Medulla oblongata (tissue), 1 donor: ENCODE results near the gene ZNF468.
"Not testable (repeated sequence)": the region's sequence is repeated elsewhere in the genome, so short reads cannot be mapped to it uniquely, and the experiment has no call there.

Experiments
- DNase-seq: peaks from one replicate; pipeline ENCODE4 v3.0.0-alpha.2; 2015; ENCODE audit errors: extremely low spot score

The ZNF468 gene

DNA sequence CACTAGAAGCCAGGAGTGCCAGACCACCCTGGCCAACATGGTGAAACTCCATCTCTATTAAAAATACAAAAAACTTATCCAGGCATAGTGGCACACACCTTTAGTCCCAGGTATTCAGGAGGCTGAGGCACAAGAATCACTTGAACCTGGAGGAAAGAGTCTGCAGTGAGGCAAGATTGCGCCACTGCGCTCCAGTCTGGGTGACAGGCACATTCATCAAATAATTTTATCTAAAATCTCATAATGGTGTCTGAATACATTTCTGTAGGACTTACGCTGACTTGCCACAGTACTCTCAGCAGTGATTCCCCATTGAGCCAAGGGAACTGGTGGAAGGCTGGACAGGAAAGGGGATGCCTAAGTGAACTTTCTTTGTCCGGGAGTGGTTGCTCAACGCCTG lies 31.7 kb downstream of the ZNF468 start:
- DNase-seq = no peak

DNA sequence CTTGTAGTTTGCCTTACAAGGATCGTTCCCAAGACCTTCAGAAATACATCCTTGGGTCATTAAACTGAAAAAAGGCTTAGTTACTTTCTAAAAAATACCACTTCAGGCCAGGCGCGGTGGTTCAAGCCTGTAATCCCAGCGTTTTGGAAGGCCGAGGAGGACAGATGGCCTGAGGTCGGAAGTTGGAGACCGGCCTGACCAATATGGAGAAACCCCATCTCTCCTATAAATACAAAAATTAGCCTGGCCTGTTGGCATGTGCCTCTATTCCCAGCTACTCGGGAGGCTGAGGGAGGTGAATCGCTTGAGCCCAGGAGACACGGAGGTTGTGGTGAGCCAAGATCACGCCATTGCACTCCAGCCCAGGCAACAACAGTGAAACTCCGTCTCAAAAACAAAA lies 33.7 kb downstream of the ZNF468 start:
- DNase-seq = no peak

DNA sequence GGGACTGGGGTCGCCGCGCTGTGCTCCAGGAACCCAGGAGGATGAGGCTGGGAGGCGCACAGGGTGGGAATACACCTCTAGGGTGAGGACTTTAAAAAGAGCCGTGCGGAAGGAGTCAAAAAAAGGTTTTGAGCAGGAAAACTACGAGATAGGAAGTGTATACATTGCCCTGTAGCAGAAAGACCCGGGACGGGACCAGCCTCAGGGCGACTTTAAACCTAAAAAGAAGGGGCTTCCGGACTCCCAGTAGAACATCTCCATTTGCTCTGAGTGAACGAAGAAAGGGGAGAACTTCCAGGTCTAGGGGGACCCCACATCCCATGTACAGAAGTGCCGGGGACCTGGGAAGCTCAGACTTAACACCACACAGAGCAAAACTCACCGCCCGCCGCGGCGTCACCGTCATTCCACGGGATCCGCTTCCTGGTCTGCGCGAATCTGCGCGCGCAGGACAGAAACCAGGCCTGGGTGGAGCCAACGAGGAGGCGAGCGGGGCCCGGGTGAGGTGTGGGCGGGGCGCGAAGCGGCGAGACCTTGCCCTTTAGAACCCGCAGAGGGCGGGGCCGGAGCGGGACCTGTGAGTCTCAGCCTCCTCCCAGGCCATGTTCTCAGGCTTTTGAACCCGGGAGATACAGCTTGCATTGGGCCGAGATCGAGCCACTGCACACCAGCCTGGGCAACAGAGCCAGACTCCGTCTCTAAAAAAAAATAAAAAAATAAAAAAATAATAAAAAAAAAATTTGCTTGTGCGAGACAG lies 36.0 kb downstream of the ZNF468 start, which contains the start of gene ZNF28:
ZNF28 (minus strand) TSS at position 430 of the 757 bp plus-strand sequence. CDS start 3,675 bp downstream, outside the sequence.
- DNase-seq = peak; percentile 52

DNA sequence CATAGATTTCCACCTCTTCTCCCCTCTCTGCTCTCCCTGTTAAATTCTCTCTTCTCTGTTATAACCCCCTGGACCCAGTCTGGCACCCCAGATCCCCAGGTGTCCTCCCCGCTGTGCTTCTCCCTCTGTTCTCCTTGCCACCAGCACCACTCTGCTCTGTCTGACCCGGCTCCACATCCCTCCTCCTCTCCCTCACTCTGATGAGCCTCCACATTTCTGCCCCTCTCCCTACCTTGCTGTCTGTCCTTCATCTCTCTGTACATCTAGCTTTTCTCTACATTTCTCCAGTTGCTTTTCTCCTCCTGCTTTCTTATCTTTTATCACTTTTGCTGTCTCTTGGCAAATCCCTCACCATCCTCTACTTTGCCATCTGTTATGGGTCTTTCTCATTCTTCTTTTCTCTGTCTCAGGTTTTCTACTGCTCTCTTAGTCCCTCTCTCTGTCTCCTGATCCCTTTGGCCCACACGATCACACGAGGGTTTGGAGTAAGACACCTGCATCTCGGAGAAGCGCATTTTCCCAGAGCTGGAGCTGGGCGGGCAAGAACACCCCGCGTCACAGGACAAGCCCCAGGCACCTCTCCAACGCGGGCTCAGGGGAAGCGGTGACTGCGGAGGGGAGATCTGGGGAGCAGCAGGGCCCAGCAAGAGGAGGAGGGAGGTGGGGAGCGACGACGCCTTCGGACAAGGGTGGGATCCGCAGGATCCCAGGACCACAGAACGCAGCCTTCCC lies 36.8 kb downstream of the ZNF468 start:
- peak; percentile 38 for DNase-seq

DNA sequence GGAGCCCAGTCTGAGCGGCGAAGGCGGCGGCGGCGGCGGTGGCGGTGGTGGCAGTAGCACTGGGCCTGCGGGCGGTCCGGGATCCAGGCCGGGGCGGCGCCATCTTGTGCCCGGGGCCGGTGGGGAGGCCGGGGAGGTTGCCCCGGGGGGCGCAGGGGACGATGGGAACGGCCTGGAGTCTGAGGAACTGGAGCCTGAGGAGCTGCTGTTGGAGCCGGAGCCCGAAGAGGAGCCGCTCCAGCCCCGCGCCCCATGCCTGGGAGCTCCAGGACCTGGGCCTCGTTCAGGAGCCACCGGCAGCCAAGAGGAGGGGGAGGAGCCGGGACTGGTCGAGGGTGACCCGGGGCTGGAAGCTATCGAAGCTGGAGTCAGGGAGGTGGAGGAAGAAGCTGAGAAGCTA lies 47.6 kb downstream of the ZNF468 start:
- no peak for DNase-seq

DNA sequence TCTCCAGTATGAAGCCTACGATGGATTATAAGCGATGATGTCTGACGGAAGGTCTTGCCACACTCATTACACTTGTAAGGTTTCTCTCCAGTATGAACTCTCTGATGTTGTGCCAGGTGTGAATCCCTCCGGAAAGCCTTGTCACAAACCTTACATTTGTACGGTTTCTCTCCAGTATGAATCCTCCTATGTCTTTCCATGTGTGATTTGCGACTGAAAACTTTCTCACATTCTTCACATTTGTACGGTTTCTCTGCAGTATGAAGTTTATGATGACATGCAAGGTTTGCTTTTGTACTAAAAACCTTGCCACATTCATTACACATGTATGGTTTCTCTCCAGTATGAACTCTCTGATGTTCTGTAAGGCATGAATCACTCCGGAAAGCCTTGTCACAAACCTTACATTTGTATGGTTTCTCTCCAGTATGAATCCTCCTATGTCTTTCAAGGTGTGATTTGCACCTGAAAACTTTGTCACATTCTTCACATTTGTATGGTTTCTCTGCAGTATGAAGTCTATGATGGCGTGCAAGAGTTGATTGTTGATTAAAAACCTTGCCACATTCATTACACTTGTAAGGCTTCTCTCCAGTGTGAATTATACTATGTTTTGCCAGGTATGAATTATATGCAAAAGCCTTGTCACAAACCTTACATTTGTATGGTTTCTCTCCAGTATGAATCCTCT lies 57.3 kb downstream of the ZNF468 start:
- DNase-seq = not testable (repeated sequence)

DNA sequence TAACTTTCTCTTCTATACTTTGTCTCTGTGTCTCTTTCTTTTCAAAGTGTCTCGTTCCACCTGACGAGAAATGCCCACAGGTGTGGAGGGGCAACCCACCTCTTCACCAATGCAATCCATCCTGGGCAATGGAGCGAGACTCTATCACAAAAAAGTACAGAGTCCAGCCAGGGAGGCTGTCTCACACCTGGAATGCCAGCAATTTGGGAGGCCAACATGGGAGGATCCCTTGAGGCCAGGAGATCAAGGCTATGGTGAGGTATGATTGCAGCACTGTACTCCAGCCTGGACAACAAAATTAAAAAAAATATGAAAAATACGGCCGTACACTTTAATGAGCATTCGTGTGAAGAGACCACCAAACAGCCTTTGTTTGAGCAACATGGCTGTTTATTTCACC lies 68.0 kb downstream of the ZNF468 start:
- DNase-seq = no peak
